Natural killer cell (primary cell): ENCODE measurements around the gene SIPA1. TPM values are rescaled to one million over a fixed set of nuclear protein-coding genes. Genes with fewer than 3 reads are reported as not detected.
A peak's percentile ranks its signal among the peaks of the same experiment; 100 is the strongest.

Experiments
- ATAC-seq, 3 donors: fragments of 150-1000 bp in 2 of 3; fragments of 200-7000 bp in 1 of 3; cut with Tn5 transposase; 1 replicate in 1 of 3; 2 replicates in 2 of 3; pipeline ENCODE4 v1.10.0; 2021; ENCODE audit warnings: mild to moderate bottlenecking in 2 of 3, moderate library complexity in 2 of 3
- DNase-seq, 2 donors: peaks; one replicate each; pipeline versions ENCODE4 v3.0.0 to v3.0.0-alpha.2; 2013 to 2021; ENCODE audit warnings: mixed read lengths in 1 of 2
- H3K27ac ChIP-seq: one replicate; pipeline ENCODE4 v1.5.1; 2013; ENCODE audit warnings: mild to moderate bottlenecking, low read length
- H3K27me3 ChIP-seq: one replicate; pipeline ENCODE4 v1.6.1; 2013; ENCODE audit warnings: low read length; ENCODE audit not compliant: control insufficient read depth, insufficient read depth
- H3K36me3 ChIP-seq: one replicate; pipeline ENCODE4 v1.6.1; 2013; ENCODE audit warnings: low read length; ENCODE audit not compliant: control insufficient read depth, insufficient read depth
- H3K4me1 ChIP-seq: one replicate; pipeline ENCODE4 v1.6.1; 2013; ENCODE audit warnings: low read length; ENCODE audit not compliant: control insufficient read depth, insufficient read depth
- H3K4me3 ChIP-seq: one replicate; pipeline ENCODE4 v1.5.1; 2013; ENCODE audit warnings: low read length
- H3K9me3 ChIP-seq: one replicate; pipeline ENCODE4 v1.6.1; 2013; ENCODE audit warnings: low read length; ENCODE audit not compliant: control insufficient read depth, insufficient read depth
- H3K27ac Mint-ChIP-seq, 2 donors: one replicate each; pipeline ENCODE4 v1.8.0; 2022; ENCODE audit warnings: mild to moderate bottlenecking in 2 of 2, mixed read lengths in 2 of 2, moderate library complexity in 1 of 2
- H3K27me3 Mint-ChIP-seq, 2 donors: one replicate each; pipeline ENCODE4 v1.8.0; 2022; ENCODE audit warnings: low read depth in 2 of 2, mixed read lengths in 2 of 2
- H3K36me3 Mint-ChIP-seq: one replicate; pipeline ENCODE4 v1.8.0; 2022; ENCODE audit warnings: mixed read lengths
- H3K4me1 Mint-ChIP-seq, 2 donors: one replicate each; pipeline ENCODE4 v1.8.0; 2022; ENCODE audit warnings: mixed read lengths in 2 of 2
- H3K4me3 Mint-ChIP-seq: one replicate; pipeline ENCODE4 v1.8.0; 2022; ENCODE audit warnings: mild to moderate bottlenecking, moderate library complexity, mixed read lengths
- H3K9me3 Mint-ChIP-seq, 2 donors: one replicate each; pipeline ENCODE4 v1.8.0; 2022; ENCODE audit warnings: mixed read lengths in 2 of 2
- CTCF ChIP-seq: fragments of 200-600 bp; IDR thresholded peaks from one replicate; pipeline ENCODE4 v1.8.0; 2022; ENCODE audit warnings: antibody characterized with exemption
- WGBS: methylation state at CpG from one replicate; pipeline ENCODE4 v1.1.7; 2013; ENCODE audit warnings: missing lambda C conversion rate; ENCODE audit not compliant: insufficient coverage; 5-methylcytosine and 5-hydroxymethylcytosine counted together
- intact Hi-C: fragments of 100-400 bp; cut with micrococcal nuclease; formaldehyde crosslinking; loops from one replicate; pipeline ENCODE4 v1.14.2; 2022
- total RNA-seq, 4 donors: library from RNA; stranded (reverse); fragments of 120-200 nt in 1 of 4; gene quantifications; one replicate each; pipeline versions ENCODE4 v1.2.3 to v1.2.4, GENCODE V29; 2013 to 2022

SIPA1 gene
- total RNA-seq, 3 donors from 2014 or later (not counting 1 experiment from before 2014, with no cell fraction given), result 520 to 776 (median 743) TPM

- Mint-ChIP-seq H3K4me3 (peak overlapping the region; percentile 94), H3K9me3 (no peaks in the 10 kb centered on the region), H3K27ac (peak overlapping the region; percentile 90 to 97), H3K36me3 (no peaks in the 10 kb centered on the region), H3K4me1 (peaks cover 20 to 41% of the 10 kb centered on the region in 2 donors), H3K27me3 (no peaks in the 10 kb centered on the region)
- H3K27ac ChIP-seq, result no peak overlapping the region
- whole genome bisulfite sequencing, result 94% methylated on average over 17 of the region's 17 CpGs
- DNase-seq, result no peak
- peaks cover 49% of the 10 kb centered on the region for H3K36me3 ChIP-seq
- H3K4me3 ChIP-seq, result no peak overlapping the region
- ATAC-seq, result no peak
- intact Hi-C loops, result loop anchor here (5.0 kb wide), 1 partner anchor 35 kb away; no protein-coding TSS in a partner anchor
- H3K9me3 ChIP-seq, result no peaks in the 10 kb centered on the region
- TF ChIP-seq CTCF, result no peak
- no peaks in the 10 kb centered on the region for H3K27me3 ChIP-seq
- peaks cover 39% of the 10 kb centered on the region for H3K4me1 ChIP-seq
These were observed 20.6 kb upstream of the SIPA1 start for GRCh38 chr11:65617136-65617850.

GRCh38 chr11:65617990-65618751 is 19.7 kb upstream of the SIPA1 start:
- Mint-ChIP-seq H3K4me3 (peak overlapping the region; percentile 42), H3K36me3 (no peaks in the 10 kb centered on the region), H3K9me3 (no peaks in the 10 kb centered on the region), H3K27me3 (no peaks in the 10 kb centered on the region), H3K4me1 (peaks cover 17 to 33% of the 10 kb centered on the region in 2 donors), H3K27ac (peak overlapping the region in 1 of 2 donors; percentile 42)
- WGBS, result 98% methylated on average over 33 of the region's 33 CpGs
- no peak for ATAC-seq
- H3K36me3 ChIP-seq, result peaks cover 54% of the 10 kb centered on the region
- no peak overlapping the region for H3K27ac ChIP-seq
- TF ChIP-seq CTCF, result no peak
- intact Hi-C loops, result loop anchor here (5.0 kb wide), 1 partner anchor 34 kb away; no protein-coding TSS in a partner anchor
- H3K9me3 ChIP-seq, result no peaks in the 10 kb centered on the region
- DNase-seq, result no peak
- peaks cover 31% of the 10 kb centered on the region for H3K4me1 ChIP-seq
- H3K27me3 ChIP-seq, result no peaks in the 10 kb centered on the region
- no peak overlapping the region for H3K4me3 ChIP-seq

- Mint-ChIP-seq H3K4me3 (no peak overlapping the region), H3K27me3 (no peaks in the 10 kb centered on the region), H3K27ac (peak overlapping the region in 1 of 2 donors; percentile 42), H3K4me1 (peaks cover 17 to 30% of the 10 kb centered on the region in 2 donors), H3K9me3 (no peaks in the 10 kb centered on the region), H3K36me3 (no peaks in the 10 kb centered on the region)
- intact Hi-C loops, result loop anchor here (5.0 kb wide), 1 partner anchor 34 kb away; no protein-coding TSS in a partner anchor
- no peak overlapping the region for H3K4me3 ChIP-seq
- no peaks in the 10 kb centered on the region for H3K9me3 ChIP-seq
- H3K36me3 ChIP-seq, result peaks cover 59% of the 10 kb centered on the region
- no peaks in the 10 kb centered on the region for H3K27me3 ChIP-seq
- no peak for DNase-seq
- 95% methylated on average over 14 of the region's 14 CpGs for WGBS
- H3K27ac ChIP-seq, result no peak overlapping the region
- H3K4me1 ChIP-seq, result peaks cover 25% of the 10 kb centered on the region
- ATAC-seq, result no peak
- TF ChIP-seq CTCF, result no peak
These were observed 19.1 kb upstream of the SIPA1 start for GRCh38 chr11:65618763-65619162.
